Ovary (tissue), 9 donors: ENCODE results near the gene MEN1. TPM values are rescaled to one million over a fixed set of nuclear protein-coding genes. Genes with fewer than 3 reads are reported as not detected.
"Not testable (repeated sequence)": the region's sequence is repeated elsewhere in the genome, so short reads cannot be mapped to it uniquely, and the experiment has no call there.

Experiments
- DNase-seq, 5 donors: peaks; one replicate each; pipeline ENCODE4 v3.0.0-alpha.2; 2019 to 2020
- H3K27ac ChIP-seq, 2 donors: fragments of 200-600 bp; one replicate each; pipeline versions ENCODE4 v1.5.1 to v1.8.0; 2019 to 2022
- H3K27me3 ChIP-seq: fragments of 200-600 bp; one replicate; pipeline ENCODE4 v1.8.0; 2022
- H3K36me3 ChIP-seq: fragments of 200-600 bp; sonication (generic); one replicate; pipeline ENCODE4 v1.5.1; 2019
- H3K4me1 ChIP-seq: one replicate; pipeline ENCODE4 v1.8.1; 2013; ENCODE audit warnings: mild to moderate bottlenecking, moderate library complexity; ENCODE audit not compliant: insufficient read depth
- H3K4me3 ChIP-seq: fragments of 200-600 bp; sonication (generic); one replicate; pipeline ENCODE4 v1.5.1; 2017
- H3K9me3 ChIP-seq, 2 donors: fragments of 200-600 bp in 1 of 2; sonication (generic) in 1 of 2; one replicate each; pipeline versions ENCODE4 v1.5.1 to v1.8.1; 2013 to 2019; ENCODE audit warnings: mild to moderate bottlenecking in 1 of 2, moderate library complexity in 1 of 2
- CTCF ChIP-seq, 3 donors: fragments of 450-650 bp in 2 of 3; fragments of 200-600 bp in 1 of 3; IDR thresholded peaks; one replicate each; pipeline versions ENCODE4 v1.5.1 to v1.8.0; 2016 to 2022; ENCODE audit warnings: antibody characterized with exemption in 3 of 3, mild to moderate bottlenecking in 1 of 3
- EP300 ChIP-seq: sonication (generic); formaldehyde crosslinking; IDR thresholded peaks from one replicate; pipeline ENCODE4 v1.6.1; 2017; ENCODE audit warnings: antibody characterized with exemption
- POLR2A ChIP-seq: fragments of 450-650 bp; IDR thresholded peaks from one replicate; pipeline ENCODE4 v1.6.1; 2017; ENCODE audit warnings: antibody characterized with exemption, mild to moderate bottlenecking, moderate library complexity
- WGBS, 3 donors: extraction: QIAGEN DNeasy Blood & Tissue Kit in 1 of 3; methylation state at CpG; one replicate each; pipeline versions ENCODE4 v1.1.5 to v1.1.7; 2013 to 2017; 5-methylcytosine and 5-hydroxymethylcytosine counted together
- intact Hi-C, 4 donors: fragments of 100-400 bp; cut with DNase I; formaldehyde crosslinking; loops; one replicate each; pipeline versions ENCODE4 v1.11.0 to v1.15.1; 2022 to 2023
- polyA plus RNA-seq, 2 donors: library from polyadenylated mRNA; stranded (reverse); fragments of 200-250 nt in 1 of 2; fragments of 350-450 nt in 1 of 2; fragmentation: Illumina TruSeq in 1 of 2; extraction: RNeasy Lipid Tissue Mini Kit (QIAGEN cat#74804) in 1 of 2; gene quantifications; one replicate each; pipeline ENCODE4 v1.2.3, GENCODE V29; 2013 to 2014
- total RNA-seq, 7 donors: library from RNA; depleted of rRNA in 2 of 7; stranded (reverse); fragments of >200 nt in 2 of 7; fragmentation: NEBNext Ultra II Directional in 3 of 7; extraction: Animal tissue kit (Norgen Biotek cat#: 25700) in 3 of 7; gene quantifications; one replicate each; pipeline versions ENCODE4 v1.1.0 to v1.2.4, GENCODE V29; 2016 to 2023
- donor health status: DM: no; HTN: no; CAD: no; lungs with moderate emphysema.
- donor health status: DM: no; HTN: no; CAD: no.
- donor health status: Bipolar disorder and iron deficiency.
- donor health status: DM: yes; HTN: yes; CAD: no.
- donor health status: DM: no; HTN: no; CAD: no.
- donor health status: DM: yes; HTN: yes; CAD: no.

Gene MEN1
- total and polyA plus RNA-seq, 9 donors, result 14.4 to 28.6 (median 21.2) TPM

DNA sequence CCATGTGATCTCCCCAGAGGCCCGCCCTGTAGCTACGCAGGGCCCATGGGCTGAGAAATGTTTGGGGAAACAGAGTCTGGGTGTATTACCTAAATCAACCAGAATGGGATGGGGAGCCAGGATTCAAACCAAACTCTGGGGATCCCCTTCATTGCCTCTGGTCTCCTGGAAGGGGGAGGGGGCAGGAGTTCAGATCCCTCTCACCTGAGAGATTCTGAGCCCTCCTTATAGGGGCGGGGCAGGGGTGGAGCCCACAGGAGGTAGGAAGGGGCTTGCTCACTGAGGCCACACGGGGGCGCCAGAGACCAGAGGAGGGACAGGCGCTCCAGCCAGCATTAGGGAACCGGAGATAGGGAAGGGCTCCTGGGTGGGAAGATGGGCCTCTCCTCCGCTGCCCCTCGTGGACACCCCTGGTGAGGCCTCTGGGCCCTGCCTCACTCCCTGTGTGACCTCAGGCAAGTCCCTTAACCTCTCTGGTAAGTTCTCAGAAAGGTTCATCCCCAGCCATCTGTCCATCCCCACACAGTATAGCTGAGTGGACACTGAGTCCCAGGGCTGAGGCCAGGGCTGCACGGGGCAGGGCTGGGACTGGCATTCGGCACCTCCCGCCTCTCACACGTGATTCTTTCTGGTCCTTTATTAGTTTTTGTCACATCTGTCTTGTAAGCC is 36.8 kb upstream of the MEN1 start:
- WGBS, 3 donors, result 19 to 24% (median 21%) methylated on average over 13 of the region's 13 CpGs
- Histone ChIP-seq H3K9me3 (no peaks in the 10 kb centered on the region), H3K27me3 (no peaks in the 10 kb centered on the region), H3K36me3 (no peaks in the 10 kb centered on the region), H3K27ac (no peak overlapping the region), H3K4me3 (no peak overlapping the region), H3K4me1 (peaks cover 7% of the 10 kb centered on the region)
- intact Hi-C loops, result loop anchor here (2.0 to 10.0 kb wide), 6 partner anchors 40 to 270 kb away; partner anchors contain the start of genes ARL2 (in 3 of the 4), ZNHIT2 (in 2 of the 4) and TM7SF2 (in 1 of the 4)
- peak; percentile 91 to 96 (median 93) for DNase-seq
- no peak for TF ChIP-seq POLR2A
- TF ChIP-seq CTCF (IDR thresholded peaks at IDR 0.05), result peak; percentile 94 to 98 (median 96)

- 70 to 87% (median 75%) methylated on average over 8 of the region's 8 CpGs for WGBS, 3 donors
- not testable (repeated sequence) for H3K36me3 ChIP-seq, DNase-seq, H3K4me1 ChIP-seq, H3K27me3 ChIP-seq, H3K9me3 ChIP-seq, H3K4me3 ChIP-seq, H3K27ac ChIP-seq
- intact Hi-C loops, result loop anchor here (2.0 to 10.0 kb wide), 8 partner anchors 42 to 272 kb away; partner anchors contain the start of genes ARL2 (in 3 of the 4), ZNHIT2 (in 2 of the 4) and TM7SF2 (in 1 of the 4)
These were observed 35.4 kb upstream of the MEN1 start for GRCh38 chr11:64845776-64846129.

DNA sequence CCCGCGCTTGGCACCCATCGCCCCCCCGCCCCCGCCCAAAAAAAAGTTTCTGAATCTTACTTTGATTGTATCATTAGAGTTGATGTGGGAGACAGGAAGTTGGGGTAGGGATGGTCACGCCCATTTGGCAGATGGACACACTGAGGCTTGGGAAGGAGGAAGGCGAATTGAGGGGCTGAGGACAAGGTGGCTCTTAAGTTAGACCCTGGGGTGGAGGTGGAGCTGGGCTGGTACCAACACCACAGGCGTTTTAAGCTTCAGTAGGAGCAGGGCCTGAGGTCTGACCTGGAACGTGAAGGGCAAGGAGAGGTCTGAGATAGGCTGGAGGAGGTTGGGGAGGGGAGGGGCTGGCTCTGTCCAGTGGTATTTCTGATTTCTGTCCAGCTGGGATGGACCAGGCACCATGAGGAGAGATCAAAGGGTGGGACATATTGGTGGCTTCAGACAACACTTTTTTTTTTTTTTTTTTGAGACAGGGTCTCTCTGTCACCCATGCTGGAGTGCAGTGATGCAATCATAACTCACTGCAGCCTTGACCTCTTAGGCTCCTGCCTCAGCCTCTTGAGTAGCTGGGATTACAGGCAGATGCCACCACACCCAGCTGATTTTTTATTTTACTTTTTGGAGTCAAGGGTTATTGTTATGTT is 34.9 kb upstream of the MEN1 start:
- no peaks in the 10 kb centered on the region for H3K36me3 ChIP-seq
- 13 to 19% (median 13%) methylated on average over 9 of the region's 9 CpGs for WGBS, 3 donors
- H3K4me1 ChIP-seq, result peaks cover 7% of the 10 kb centered on the region
- no peaks in the 10 kb centered on the region for H3K9me3 ChIP-seq
- H3K4me3 ChIP-seq, result peak overlapping the region; percentile 46
- H3K27ac ChIP-seq, result peak overlapping the region in 1 of 2 donors; percentile 66
- no peak for TF ChIP-seq POLR2A
- TF ChIP-seq EP300, result no peak
- TF ChIP-seq CTCF (IDR thresholded peaks at IDR 0.05), result no peak
- intact Hi-C loops, result loop anchor here (2.0 to 10.0 kb wide), 7 partner anchors 42 to 272 kb away; partner anchors contain the start of genes ARL2 (in 3 of the 4), ZNHIT2 (in 2 of the 4) and TM7SF2 (in 1 of the 4)
- no peaks in the 10 kb centered on the region for H3K27me3 ChIP-seq
- peak in 3 of 5 donors; percentile 40 to 59 (median 51) for DNase-seq

DNA sequence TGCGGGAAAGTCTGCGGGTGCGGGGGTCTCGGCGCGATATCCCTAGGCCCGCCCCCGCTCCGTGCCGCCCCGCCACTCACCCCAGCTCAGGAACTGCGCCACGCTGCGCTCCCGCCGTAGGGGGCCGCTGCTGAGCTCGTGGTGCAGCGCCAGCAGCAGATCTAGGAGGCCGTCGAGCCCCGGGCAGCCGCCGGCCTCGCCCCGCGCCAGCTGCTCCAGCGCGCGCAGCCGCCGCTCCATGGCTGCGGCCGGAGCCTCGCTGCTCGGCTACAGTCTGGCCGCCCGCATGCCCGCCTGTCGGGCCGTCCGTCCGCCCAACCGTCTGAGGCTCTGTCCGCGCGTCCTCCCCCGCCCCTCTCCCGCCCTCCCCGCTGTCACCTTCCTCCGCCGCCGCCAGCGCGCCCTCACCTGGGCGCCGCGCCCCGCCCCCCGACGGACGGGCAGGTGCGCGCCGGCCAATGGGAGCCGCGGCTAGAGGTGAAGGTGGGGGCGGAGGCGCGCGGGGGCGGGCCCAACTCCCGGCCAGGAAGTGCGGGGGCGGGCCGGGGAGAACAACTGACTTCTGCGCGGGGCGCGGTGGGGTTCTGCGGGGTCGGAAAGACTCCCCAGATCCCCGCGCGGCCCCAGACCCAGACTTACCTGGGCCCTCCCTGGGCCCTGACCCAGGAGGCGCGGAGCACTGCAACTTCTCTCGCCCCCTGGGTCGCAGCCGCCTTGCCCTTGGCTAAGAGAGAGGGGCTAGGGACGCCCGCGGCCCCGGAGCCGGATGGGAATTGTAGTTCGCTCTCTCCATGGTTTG is 34.2 kb upstream of the MEN1 start, which contains the start of gene CDC42BPG:
Gene CDC42BPG, minus strand, starts transcription at position 324 of the 799 bp plus-strand sequence. Its CDS starts 84 bp downstream, at position 240.
- WGBS, 3 donors, result 1 to 3% (median 2%) methylated on average over 49 to 96 of the region's 96 CpGs

More for the DNA sequence above, 34.2 kb upstream of the MEN1 start, which contains the start of gene CDC42BPG:
- no peaks in the 10 kb centered on the region for H3K36me3 ChIP-seq
- DNase-seq, result peak; percentile 65 to 83 (median 73)
- intact Hi-C loops, result loop anchor here (2.0 to 10.0 kb wide), 8 partner anchors 43 to 278 kb away; partner anchors contain the start of genes ARL2 (in 3 of the 4), ZNHIT2 (in 2 of the 4), FAU (in 1 of the 4) and MRPL49 (in 1 of the 4)
- no peaks in the 10 kb centered on the region for H3K27me3 ChIP-seq
- TF ChIP-seq EP300 (no peak), CTCF (IDR thresholded peaks at IDR 0.05) (peak; percentile 38 to 65 (median 64))
- H3K4me1 ChIP-seq, result peaks cover 7% of the 10 kb centered on the region
- H3K4me3 ChIP-seq, result peak within 1 kb of the TSS; percentile 46
- peak within 1 kb of the TSS; percentile 28 to 66 for H3K27ac ChIP-seq
- no peaks in the 10 kb centered on the region for H3K9me3 ChIP-seq
